GM18907 (cell line): ENCODE results near the gene ZNF45.
"Not testable (repeated sequence)": the region's sequence is repeated elsewhere in the genome, so short reads cannot be mapped to it uniquely, and the experiment has no call there.

Experiments
- ATAC-seq: cut with Tn5 transposase; IDR thresholded peaks from one replicate; pipeline ENCODE4 v1.9.1; 2021; ENCODE audit warnings: mild to moderate bottlenecking, moderate library complexity; ENCODE audit not compliant: unreplicated experiment

ZNF45 gene

DNA sequence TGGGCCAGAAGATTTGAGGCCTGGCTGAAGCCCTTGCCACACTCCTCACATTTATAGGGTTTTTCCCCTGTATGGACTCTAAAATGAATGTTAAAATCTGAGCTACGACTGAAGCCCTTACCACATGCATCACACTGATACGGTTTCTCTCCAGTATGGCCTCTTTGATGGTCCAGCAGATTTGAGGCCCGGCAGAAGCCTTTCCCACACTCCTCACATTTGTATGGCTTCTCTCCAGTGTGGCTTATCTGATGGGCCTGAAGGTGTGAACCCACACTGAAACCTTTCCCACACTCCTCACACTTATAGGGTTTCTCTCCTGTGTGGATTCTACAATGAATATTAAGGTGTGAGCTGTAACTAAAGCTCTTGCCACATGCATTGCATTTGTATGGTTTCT, 21.0 kb downstream of the ZNF45 start:
- ATAC-seq: no peak

DNA sequence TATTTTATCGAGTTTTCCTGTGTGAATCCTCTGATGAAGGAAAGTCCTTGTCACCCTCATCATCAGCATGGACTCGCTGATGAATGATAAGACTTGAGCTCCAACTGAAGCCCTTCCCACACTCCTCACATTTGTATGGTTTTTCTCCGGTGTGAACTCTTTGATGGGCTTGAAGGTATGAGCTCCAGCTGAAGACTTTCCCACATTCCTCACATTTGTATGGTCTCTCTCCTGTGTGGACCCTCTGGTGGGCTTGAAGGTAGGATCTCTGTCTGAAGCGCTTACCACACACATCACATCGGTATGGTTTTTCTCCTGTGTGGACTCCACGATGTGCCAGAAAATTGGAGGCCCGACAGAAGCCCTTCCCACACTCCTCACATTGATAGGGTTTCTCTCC, 21.7 kb downstream of the ZNF45 start:
- ATAC-seq: no peak

DNA sequence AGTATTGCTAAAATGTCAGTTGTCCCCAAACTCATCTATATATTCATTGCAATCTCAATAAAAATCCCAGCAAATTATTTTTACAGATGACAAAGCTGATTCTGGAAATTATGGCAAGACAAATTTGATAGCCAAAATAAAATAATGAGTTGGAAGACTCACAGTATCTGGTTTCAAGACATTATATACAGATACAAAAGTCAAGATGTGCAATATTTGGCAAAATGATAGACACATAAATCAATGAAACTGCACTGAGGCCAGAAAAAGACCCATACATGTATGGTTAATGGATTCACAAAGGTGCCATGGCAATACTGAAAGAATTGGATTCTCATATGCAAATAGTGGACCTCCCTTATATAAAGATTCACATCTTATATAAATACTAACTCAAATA, 24.2 kb downstream of the ZNF45 start:
- no peak for ATAC-seq

DNA sequence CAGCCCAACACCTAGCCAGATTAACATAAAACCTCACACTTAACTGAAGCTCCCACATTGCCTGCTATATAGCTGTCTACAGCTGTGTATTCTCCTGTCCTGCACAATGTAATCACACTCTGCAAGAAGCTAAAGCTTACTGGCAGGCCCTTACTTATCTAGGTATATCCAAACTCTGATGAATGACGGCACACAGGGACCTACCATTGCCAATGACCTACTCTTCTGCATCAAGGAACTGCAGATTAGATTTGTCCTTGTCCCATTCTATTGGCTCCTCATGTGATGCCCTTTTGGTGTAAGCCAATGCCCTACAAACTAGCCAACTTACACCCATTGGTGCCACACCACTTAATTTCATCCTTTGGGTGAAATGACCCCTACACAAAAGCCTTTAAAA, 26.4 kb downstream of the ZNF45 start:
- ATAC-seq: no peak

DNA sequence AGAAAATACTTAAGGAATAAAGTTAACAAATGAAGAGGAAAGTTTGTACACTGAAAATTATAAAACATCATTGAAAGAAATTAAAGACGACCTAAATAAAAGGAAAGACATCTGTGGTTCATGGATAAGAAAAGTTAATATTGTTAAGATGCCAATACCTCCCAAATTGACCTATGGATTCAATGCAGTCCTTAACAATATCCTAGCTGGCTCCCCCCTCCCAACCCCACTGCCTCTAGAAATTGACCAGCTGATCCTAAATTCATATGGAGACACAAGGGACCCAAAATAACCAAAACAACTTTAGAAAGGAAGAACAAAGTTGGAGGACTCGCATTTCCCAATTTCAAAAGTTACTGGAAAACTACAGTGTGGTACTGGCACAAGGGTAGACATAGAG, 28.3 kb downstream of the ZNF45 start:
- ATAC-seq: no peak

DNA sequence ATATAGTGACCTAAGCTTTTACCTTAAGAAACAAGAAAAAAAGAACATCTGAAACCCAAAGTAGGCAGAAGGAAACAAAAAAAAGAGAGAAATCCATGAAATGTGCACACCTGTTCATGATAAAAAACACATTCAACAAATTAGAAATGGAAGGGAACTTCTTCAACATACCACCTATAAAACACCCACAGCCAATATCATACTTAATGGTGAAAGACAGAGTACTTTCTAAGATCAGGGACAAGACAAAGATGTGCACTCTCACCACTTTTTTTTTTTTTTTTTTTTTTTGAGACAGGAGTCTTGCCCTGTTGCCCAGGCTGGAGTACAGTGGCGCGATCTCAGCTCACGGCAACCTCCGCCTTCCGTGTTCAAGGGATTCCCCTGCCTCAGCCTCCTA, 29.2 kb downstream of the ZNF45 start:
- ATAC-seq: no peak

DNA sequence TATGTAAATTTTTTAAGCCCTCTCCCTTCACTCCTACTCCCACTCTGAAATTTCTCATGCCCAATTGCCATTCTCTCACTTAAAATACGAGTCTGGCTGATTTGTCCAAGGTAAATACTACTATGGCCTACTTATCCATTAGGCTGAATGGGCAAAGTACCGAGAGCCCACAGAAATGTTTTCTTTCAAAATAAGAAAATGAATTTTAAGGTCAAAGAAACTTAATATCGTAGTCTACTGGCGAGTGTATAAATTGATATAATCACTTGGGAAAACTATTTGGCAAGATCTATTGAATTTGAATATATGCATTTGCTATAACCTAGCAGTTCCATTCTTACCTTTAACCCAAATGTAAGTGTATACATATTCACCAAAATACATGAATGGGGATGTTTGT, 32.7 kb downstream of the ZNF45 start:
- no peak for ATAC-seq

DNA sequence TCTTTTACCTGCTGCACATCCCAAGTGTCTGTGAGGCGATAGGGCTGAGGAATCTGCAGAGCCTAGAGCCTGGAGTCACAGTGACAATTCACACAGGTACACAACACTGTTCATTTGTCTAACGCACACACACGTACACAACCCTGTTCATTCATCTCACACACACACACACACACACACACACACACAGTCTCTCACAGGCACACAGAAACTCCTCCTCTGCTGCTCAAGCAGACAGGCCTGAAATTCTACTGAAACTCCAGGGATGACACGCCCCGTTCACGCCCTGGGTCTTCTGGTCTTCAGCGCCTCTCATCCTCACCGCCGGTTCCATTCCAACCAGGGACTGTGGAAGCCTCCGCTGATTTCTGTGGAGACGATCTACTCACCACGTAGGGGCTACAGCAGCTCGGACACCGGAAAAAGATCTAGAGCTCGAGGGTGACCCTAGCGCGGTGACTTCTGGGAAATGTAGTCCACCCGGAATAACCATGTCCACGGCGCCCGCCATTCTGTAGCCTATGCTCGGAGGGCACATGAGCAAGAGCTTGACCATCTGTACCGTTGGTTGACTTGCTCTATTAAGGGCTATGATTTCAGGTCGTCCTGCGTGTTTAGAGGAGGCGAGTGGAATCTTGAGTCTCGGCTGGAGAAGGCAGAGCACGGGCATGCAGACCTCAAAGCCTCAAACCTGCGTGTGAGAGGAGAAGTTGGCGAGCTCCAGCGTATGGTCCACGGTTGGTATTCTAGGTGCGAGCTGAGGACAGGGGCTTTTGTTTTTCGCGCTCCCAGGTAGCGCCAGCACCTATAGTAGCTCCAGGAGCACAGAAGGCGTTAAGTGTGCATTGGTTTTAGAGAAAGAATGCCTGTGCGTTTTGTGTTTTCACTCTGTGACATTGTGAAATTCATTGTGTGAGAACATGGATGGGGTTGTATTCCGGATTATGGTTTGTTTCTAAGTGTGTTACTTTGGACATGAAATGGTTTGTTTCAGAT, 33.4 kb downstream of the ZNF45 start:
- ATAC-seq: peak; percentile 80

DNA sequence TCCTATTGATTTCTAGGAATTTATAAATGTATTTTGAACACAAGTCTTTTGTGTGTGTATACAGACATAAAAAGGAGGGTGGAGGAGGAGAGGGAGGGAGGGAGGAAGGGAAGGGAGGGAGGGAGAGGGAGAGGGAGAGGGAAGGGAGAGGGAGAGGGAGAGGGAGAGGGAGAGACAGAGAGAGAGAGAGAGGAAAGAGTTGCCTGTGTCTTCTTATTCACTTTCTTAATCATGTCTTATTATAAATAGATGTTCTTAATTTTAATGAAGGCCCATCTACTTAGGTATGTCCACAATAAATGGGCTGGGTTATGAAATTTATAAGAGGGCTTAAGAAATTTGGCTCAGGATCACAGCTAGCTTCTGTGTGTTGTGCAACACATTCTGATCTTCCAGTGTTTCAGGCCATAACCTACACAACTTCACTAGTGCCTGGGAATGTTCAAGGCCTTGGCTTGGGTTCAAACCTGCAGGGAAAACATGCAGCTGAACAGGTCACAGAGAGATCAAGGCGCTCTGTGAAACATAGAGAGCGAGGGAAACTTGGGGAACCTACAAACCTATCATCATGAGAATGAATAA, 39.3 kb downstream of the ZNF45 start:
- ATAC-seq: no peak

DNA sequence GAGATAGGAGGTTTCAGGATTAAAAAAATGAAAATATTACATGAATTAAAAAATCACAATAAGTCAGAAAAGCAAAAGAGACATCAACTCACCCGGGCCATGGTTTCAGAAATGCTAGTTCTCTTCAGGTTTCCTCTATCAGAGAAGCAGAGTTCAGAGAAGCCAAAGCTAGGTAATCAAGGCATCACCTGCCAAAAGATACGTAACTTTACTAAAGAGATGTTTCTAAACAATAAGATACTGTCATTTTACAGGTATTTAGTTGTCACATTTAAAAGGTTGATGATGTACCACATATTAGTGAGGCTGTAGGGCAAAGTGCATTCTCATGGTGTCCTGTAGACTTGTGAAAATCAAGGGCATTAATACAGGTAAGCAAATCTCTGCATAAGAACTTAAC, 51.2 kb downstream of the ZNF45 start, which contains the start of gene ZNF404:
ZNF404 (minus strand) TSS at position 101 of the 400 bp plus-strand sequence.
- ATAC-seq: no peak

DNA sequence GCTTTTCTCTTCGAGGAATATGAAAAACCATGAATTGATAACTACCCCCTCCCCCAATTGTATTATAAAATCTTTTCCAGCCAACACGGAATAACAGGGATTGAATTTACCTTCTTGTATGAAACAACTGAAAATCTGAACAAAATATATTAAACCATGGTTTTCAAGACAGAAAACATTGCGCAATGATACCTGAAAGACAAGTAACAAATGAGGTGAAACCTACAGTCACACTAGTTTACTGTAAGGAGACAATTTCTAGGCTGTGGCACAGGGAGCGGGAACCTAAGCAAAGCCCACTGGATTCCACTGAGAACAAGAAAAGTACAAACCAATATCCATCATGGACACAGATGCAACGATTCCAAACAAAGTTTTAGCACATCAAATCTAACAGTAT, 54.6 kb downstream of the ZNF45 start:
- no peak for ATAC-seq

DNA sequence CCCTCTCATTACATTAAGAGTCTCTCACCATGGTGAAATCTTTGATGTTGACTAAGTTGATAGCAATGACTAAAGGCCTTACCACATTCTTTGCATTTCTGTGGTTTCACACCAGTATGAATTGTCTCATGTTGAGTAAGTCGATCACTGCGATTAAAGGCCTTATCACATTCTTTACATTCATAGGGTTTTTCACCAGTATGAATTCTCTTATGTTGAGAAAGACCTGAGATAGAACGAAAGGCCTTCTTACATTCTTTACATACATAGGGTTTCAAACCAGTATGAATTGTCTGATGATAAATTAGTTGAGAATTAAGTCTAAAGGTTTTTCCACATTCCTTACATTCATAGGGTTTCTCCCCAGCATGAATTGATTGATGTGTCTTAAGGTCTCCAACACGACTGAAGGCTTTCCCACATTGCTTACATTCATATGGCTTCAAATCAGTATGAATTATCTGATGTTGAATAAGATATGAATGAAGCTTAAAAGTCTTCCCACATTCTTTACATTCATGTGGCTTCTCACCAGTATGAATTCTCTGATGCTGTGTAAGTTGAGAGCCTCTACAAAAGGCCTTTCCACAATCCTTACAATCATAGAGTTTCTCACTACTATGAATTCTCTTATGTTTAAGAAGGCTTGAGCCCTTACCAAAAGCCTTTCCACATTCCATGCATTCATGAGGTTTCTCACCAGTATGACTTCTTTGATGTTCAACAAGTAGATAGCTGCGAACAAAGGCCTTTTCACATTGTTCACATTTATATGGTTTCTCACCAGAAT, 62.3 kb downstream of the ZNF45 start:
- ATAC-seq: no peak

DNA sequence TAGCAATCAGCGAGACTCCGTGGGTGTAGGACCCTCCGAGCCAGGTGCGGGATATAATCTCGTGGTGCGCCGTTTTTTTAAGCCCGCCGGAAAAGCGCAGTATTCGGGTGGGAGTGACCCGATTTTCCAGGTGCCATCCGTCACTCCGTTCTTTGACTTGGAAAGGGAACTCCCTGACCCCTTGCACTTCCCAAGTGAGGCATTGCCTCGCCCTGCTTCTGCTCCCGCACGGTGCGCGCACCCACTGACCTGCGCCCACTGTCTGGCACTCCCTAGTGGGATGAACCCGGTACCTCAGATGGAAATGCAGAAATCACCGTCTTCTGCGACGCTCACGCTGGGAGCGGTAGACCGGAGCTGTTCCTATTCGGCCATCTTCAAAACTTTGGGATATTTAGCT, 68.2 kb downstream of the ZNF45 start:
- ATAC-seq: not testable (repeated sequence)
